Measurements from ENCODE around the gene ELF3.

The ELF3 gene

GRCh38 chr1:201989354-201990128 lies 20.8 kb upstream of the ELF3 start:
- TF ChIP-seq CTCF (conservative IDR thresholded peaks at IDR 0.05; ENCODE audit: low read depth, low read length): no peak
- no peak overlapping the region for H3K4me3 ChIP-seq (IDR thresholded peaks at IDR 0.05; ENCODE audit: insufficient read depth, low read depth, low read length)
- peaks cover 11% of the 10 kb centered on the region; the same call in 1 of the 2 replicates for H3K79me2 ChIP-seq (ENCODE audit: insufficient read depth, low read depth)
- no peak overlapping the region for H3K4me2 ChIP-seq
- H3K27ac ChIP-seq: no peak overlapping the region
- no peaks in the 10 kb centered on the region for H4K20me1 ChIP-seq (ENCODE audit: insufficient read depth)
- no peaks in the 10 kb centered on the region for H3K36me3 ChIP-seq (ENCODE audit: insufficient read depth)
- H3K9ac ChIP-seq: no peak overlapping the region
- H3K27me3 ChIP-seq (ENCODE audit: insufficient read depth, low read depth): no peaks in the 10 kb centered on the region
- H2AFZ ChIP-seq (ENCODE audit: low read depth): no peak overlapping the region
- no peaks in the 10 kb centered on the region for H3K4me1 ChIP-seq (ENCODE audit: low read depth, poor library complexity, severe bottlenecking)

DNA sequence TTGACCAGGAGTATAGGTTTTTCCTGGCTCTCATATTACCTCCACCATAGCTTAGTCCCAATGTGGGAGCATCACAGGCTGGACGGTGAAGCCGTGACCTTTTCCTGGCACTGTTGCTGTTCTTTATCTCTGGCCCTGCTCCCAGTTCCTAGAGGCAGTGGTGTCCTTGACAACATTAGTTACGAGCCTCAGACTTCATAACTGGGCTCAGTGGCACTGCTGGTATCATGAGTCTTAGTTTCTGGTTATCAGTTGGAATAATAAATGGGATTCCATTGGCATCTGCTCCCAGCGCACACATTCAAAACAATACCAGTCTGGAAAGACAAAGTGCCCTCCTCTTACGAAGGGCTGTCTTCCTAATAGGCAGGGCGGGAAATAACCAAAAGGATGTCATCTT lies 20.0 kb upstream of the ELF3 start:
- Histone ChIP-seq H3K4me1 (ENCODE audit: low read depth, poor library complexity, severe bottlenecking) (no peaks in the 10 kb centered on the region), H3K4me3 (IDR thresholded peaks at IDR 0.05; ENCODE audit: insufficient read depth, low read depth, low read length) (no peak overlapping the region), H3K79me2 (ENCODE audit: insufficient read depth, low read depth) (0 out of 2 replicates have a peak, but pooled peaks cover 8% of the 10 kb centered on the region), H3K27me3 (ENCODE audit: insufficient read depth, low read depth) (no peaks in the 10 kb centered on the region), H3K9ac (no peak overlapping the region), H2AFZ (ENCODE audit: low read depth) (no peak overlapping the region), H4K20me1 (ENCODE audit: insufficient read depth) (no peaks in the 10 kb centered on the region), H3K4me2 (no peak overlapping the region), H3K27ac (no peak overlapping the region), H3K36me3 (ENCODE audit: insufficient read depth) (no peaks in the 10 kb centered on the region)
- TF ChIP-seq CTCF (conservative IDR thresholded peaks at IDR 0.05; ENCODE audit: low read depth, low read length): no peak

DNA sequence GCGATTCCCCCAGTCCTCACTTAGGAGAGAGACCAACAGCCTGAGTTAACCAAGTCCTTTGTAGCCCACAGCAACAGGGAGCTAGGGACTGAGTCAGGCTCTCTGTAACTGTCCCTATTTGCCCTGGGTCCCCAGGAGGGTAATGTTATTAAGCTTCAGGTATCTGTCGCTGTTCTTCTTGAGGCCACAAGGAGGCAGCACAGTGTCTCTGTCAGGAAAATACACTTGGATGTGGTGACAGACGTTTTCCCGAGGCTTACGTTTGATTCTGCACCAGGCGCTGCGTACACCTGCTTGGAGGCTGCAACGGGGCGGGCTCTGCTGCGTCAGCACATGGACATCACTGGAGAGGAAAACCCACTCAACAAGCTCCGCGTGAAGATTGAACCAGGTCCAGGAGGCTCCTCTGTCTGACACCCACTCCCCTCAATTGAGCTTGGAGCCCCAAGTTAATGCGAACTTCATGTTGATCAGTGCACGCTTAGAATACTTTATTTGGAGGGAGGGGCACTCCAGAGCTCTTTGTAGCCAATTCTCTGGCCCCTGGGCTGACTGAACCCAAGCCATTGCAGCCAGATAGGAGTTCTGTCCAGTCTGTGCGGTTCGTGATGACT lies 10.7 kb upstream of the ELF3 start:
- Histone ChIP-seq H4K20me1 (ENCODE audit: insufficient read depth) (no peaks in the 10 kb centered on the region), H3K36me3 (ENCODE audit: insufficient read depth) (no peaks in the 10 kb centered on the region), H3K27ac (no peak overlapping the region), H2AFZ (ENCODE audit: low read depth) (no peak overlapping the region), H3K27me3 (ENCODE audit: insufficient read depth, low read depth) (no peaks in the 10 kb centered on the region), H3K79me2 (ENCODE audit: insufficient read depth, low read depth) (no peaks in the 10 kb centered on the region), H3K4me2 (no peak overlapping the region), H3K4me1 (ENCODE audit: low read depth, poor library complexity, severe bottlenecking) (no peaks in the 10 kb centered on the region), H3K9ac (no peak overlapping the region), H3K4me3 (IDR thresholded peaks at IDR 0.05; ENCODE audit: insufficient read depth, low read depth, low read length) (no peak overlapping the region)
- TF ChIP-seq CTCF (conservative IDR thresholded peaks at IDR 0.05; ENCODE audit: low read depth, low read length): peak; percentile 94

- no peak for TF ChIP-seq CTCF (conservative IDR thresholded peaks at IDR 0.05; ENCODE audit: low read depth, low read length)
- Histone ChIP-seq H3K27me3 (ENCODE audit: insufficient read depth, low read depth) (no peaks in the 10 kb centered on the region), H4K20me1 (ENCODE audit: insufficient read depth) (no peaks in the 10 kb centered on the region), H3K36me3 (ENCODE audit: insufficient read depth) (no peaks in the 10 kb centered on the region), H3K4me1 (ENCODE audit: low read depth, poor library complexity, severe bottlenecking) (no peaks in the 10 kb centered on the region), H3K4me3 (IDR thresholded peaks at IDR 0.05; ENCODE audit: insufficient read depth, low read depth, low read length) (no peak overlapping the region), H3K27ac (no peak overlapping the region), H3K4me2 (no peak overlapping the region), H2AFZ (ENCODE audit: low read depth) (no peak overlapping the region), H3K79me2 (ENCODE audit: insufficient read depth, low read depth) (no peaks in the 10 kb centered on the region), H3K9ac (no peak overlapping the region)
Measured at GRCh38 chr1:202002507-202002906, 7.9 kb upstream of the ELF3 start.

Data from KMS-11 (cell line).